HEK293 (cell line): Measurements from ENCODE around the gene PEAR1.

ENCODE experiments used
- BCL11B ChIP-seq: fragments of 450-650 bp; formaldehyde crosslinking; IDR thresholded peaks from 2 replicates; pipeline ENCODE4 v1.5.1; 2016; ENCODE audit warnings: low read depth, missing biosample characterization, missing genetic modification characterization
- EGR2 ChIP-seq: fragments of 450-650 bp; formaldehyde crosslinking; IDR thresholded peaks from 2 replicates; pipeline ENCODE4 v1.5.1; 2016; ENCODE audit warnings: low read depth, missing biosample characterization, missing genetic modification characterization
- ELK4 ChIP-seq: IDR thresholded peaks from 2 replicates; pipeline ENCODE4 v1.6.1; 2011; ENCODE audit warnings: mild to moderate bottlenecking, low read depth, low read length, borderline replicate concordance
- KLF7 ChIP-seq: fragments of 450-650 bp; formaldehyde crosslinking; IDR thresholded peaks from 2 replicates; pipeline ENCODE4 v1.5.1; 2016; ENCODE audit warnings: missing biosample characterization, missing genetic modification characterization, borderline replicate concordance
- ZBTB21 ChIP-seq: fragments of 450-650 bp; formaldehyde crosslinking; IDR thresholded peaks from 2 replicates; pipeline ENCODE4 v1.5.1; 2017; ENCODE audit warnings: missing biosample characterization, missing genetic modification characterization
- ZNF10 ChIP-seq: fragments of 450-650 bp; formaldehyde crosslinking; IDR thresholded peaks from 2 replicates; pipeline ENCODE4 v1.5.1; 2017; ENCODE audit warnings: missing biosample characterization, missing genetic modification characterization
- ZNF140 ChIP-seq: fragments of 450-650 bp; formaldehyde crosslinking; IDR thresholded peaks from 2 replicates; pipeline ENCODE4 v1.5.1; 2016; ENCODE audit warnings: missing biosample characterization, missing genetic modification characterization
- ZNF26 ChIP-seq: fragments of 450-650 bp; formaldehyde crosslinking; IDR thresholded peaks from 2 replicates; pipeline ENCODE4 v1.5.1; 2016; ENCODE audit warnings: missing biosample characterization, missing genetic modification characterization
- ZNF292 ChIP-seq: fragments of 450-650 bp; formaldehyde crosslinking; IDR thresholded peaks from 2 replicates; pipeline ENCODE4 v1.5.1; 2016; ENCODE audit warnings: low read depth, missing biosample characterization, missing genetic modification characterization, borderline replicate concordance
- ZNF366 ChIP-seq: fragments of 450-650 bp; formaldehyde crosslinking; conservative IDR thresholded peaks from 2 replicates; pipeline ENCODE4 v1.5.1; 2016; ENCODE audit warnings: missing biosample characterization, missing genetic modification characterization
- ZNF37A ChIP-seq: fragments of 450-650 bp; IDR thresholded peaks from 2 replicates; pipeline ENCODE4 v1.5.1; 2018; ENCODE audit warnings: missing biosample characterization, missing genetic modification characterization
- ZNF426 ChIP-seq: fragments of 450-650 bp; formaldehyde crosslinking; IDR thresholded peaks from 2 replicates; pipeline ENCODE4 v1.5.1; 2017; ENCODE audit warnings: missing biosample characterization, missing genetic modification characterization, mild to moderate bottlenecking, inconsistent platforms, moderate library complexity
- ZNF433 ChIP-seq: fragments of 450-650 bp; formaldehyde crosslinking; IDR thresholded peaks from 2 replicates; pipeline ENCODE4 v1.5.1; 2016; ENCODE audit warnings: missing biosample characterization, missing genetic modification characterization, low read depth
- ZNF449 ChIP-seq: fragments of 450-650 bp; formaldehyde crosslinking; IDR thresholded peaks from 2 replicates; pipeline ENCODE4 v1.5.1; 2017; ENCODE audit warnings: missing biosample characterization, mild to moderate bottlenecking, missing genetic modification characterization, moderate library complexity
- ZNF488 ChIP-seq: fragments of 450-650 bp; formaldehyde crosslinking; IDR thresholded peaks from 2 replicates; pipeline ENCODE4 v1.5.1; 2016; ENCODE audit warnings: missing biosample characterization, missing genetic modification characterization
- ZNF510 ChIP-seq: fragments of 450-650 bp; formaldehyde crosslinking; IDR thresholded peaks from 2 replicates; pipeline ENCODE4 v1.5.1; 2018; ENCODE audit warnings: mild to moderate bottlenecking, missing genetic modification characterization, missing biosample characterization; ENCODE audit not compliant: insufficient replicate concordance
- ZNF560 ChIP-seq: fragments of 450-650 bp; formaldehyde crosslinking; IDR thresholded peaks from 2 replicates; pipeline ENCODE4 v1.5.1; 2017; ENCODE audit warnings: missing biosample characterization, missing genetic modification characterization, borderline replicate concordance
- ZNF580 ChIP-seq: fragments of 450-650 bp; formaldehyde crosslinking; IDR thresholded peaks from 2 replicates; pipeline ENCODE4 v1.5.1; 2016; ENCODE audit warnings: missing biosample characterization, missing genetic modification characterization
- ZNF626 ChIP-seq: fragments of 450-650 bp; sonication (Bioruptor Pico); formaldehyde crosslinking; IDR thresholded peaks from 2 replicates; pipeline ENCODE4 v1.5.1; 2018; ENCODE audit warnings: missing biosample characterization, missing genetic modification characterization, inconsistent platforms
- ZNF692 ChIP-seq: fragments of 450-650 bp; formaldehyde crosslinking; IDR thresholded peaks from 2 replicates; pipeline ENCODE4 v1.5.1; 2016; ENCODE audit warnings: missing biosample characterization, missing genetic modification characterization
- ZNF768 ChIP-seq: fragments of 450-650 bp; formaldehyde crosslinking; IDR thresholded peaks from 2 replicates; pipeline ENCODE4 v1.5.1; 2018; ENCODE audit warnings: missing biosample characterization, mild to moderate bottlenecking, missing genetic modification characterization
- ZSCAN30 ChIP-seq: fragments of 450-650 bp; IDR thresholded peaks from 2 replicates; pipeline ENCODE4 v1.5.1; 2018; ENCODE audit warnings: missing biosample characterization, mild to moderate bottlenecking, missing genetic modification characterization, moderate library complexity
- TF ChIP-seq, protein P1 (sequence below): sonication (generic); formaldehyde crosslinking; IDR thresholded peaks from 2 replicates; pipeline ENCODE4 v1.8.1; 2022; ENCODE audit warnings: mild to moderate bottlenecking, moderate library complexity, missing genetic modification reagents
- TF ChIP-seq, protein P2 (sequence below): fragments of 450-650 bp; formaldehyde crosslinking; conservative IDR thresholded peaks from 2 replicates; pipeline ENCODE4 v1.5.1; 2016; ENCODE audit warnings: low read depth, missing biosample characterization, missing genetic modification characterization

The PEAR1 gene

GRCh38 chr1:156892190-156893047, 1.1 kb upstream of the PEAR1 start (continued):
- TF ChIP-seq ZNF426 (no peak), ZNF366 (tag by site-specific recombination) (peak; percentile 27; the same call in 1 of the 2 replicates), ZNF488 (no peak), ZNF433 (tag by site-specific recombination) (no peak), BCL11B (peak; percentile 73; the same call in 1 of the 2 replicates), ZNF10 (tag by site-specific recombination) (no peak), KLF7 (no peak; the same call in 1 of the 2 replicates), ZNF292 (no peak), ZNF37A (tag by site-specific recombination) (no peak), ZNF26 (no peak), ZNF510 (tag by site-specific recombination) (no peak), ELK4 (no peak), ZSCAN30 (no peak), ZBTB21 (tag by site-specific recombination) (0 out of 2 replicates have a peak, but pooled peaks have one; percentile 6), ZNF449 (no peak), ZNF768 (tag by site-specific recombination) (no peak), ZNF692 (tag by site-specific recombination) (peak; percentile 47), ZNF560 (no peak), ZNF626 (tag by site-specific recombination) (no peak), ZNF580 (no peak), ZNF140 (no peak), EGR2 (peak; percentile 93)
- TF ChIP-seq, protein P1, sequence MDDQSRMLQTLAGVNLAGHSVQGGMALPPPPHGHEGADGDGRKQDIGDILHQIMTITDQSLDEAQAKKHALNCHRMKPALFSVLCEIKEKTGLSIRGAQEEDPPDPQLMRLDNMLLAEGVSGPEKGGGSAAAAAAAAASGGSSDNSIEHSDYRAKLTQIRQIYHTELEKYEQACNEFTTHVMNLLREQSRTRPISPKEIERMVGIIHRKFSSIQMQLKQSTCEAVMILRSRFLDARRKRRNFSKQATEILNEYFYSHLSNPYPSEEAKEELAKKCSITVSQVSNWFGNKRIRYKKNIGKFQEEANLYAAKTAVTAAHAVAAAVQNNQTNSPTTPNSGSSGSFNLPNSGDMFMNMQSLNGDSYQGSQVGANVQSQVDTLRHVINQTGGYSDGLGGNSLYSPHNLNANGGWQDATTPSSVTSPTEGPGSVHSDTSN (CRISPR knock-in tag): no peak
- TF ChIP-seq, protein P2, sequence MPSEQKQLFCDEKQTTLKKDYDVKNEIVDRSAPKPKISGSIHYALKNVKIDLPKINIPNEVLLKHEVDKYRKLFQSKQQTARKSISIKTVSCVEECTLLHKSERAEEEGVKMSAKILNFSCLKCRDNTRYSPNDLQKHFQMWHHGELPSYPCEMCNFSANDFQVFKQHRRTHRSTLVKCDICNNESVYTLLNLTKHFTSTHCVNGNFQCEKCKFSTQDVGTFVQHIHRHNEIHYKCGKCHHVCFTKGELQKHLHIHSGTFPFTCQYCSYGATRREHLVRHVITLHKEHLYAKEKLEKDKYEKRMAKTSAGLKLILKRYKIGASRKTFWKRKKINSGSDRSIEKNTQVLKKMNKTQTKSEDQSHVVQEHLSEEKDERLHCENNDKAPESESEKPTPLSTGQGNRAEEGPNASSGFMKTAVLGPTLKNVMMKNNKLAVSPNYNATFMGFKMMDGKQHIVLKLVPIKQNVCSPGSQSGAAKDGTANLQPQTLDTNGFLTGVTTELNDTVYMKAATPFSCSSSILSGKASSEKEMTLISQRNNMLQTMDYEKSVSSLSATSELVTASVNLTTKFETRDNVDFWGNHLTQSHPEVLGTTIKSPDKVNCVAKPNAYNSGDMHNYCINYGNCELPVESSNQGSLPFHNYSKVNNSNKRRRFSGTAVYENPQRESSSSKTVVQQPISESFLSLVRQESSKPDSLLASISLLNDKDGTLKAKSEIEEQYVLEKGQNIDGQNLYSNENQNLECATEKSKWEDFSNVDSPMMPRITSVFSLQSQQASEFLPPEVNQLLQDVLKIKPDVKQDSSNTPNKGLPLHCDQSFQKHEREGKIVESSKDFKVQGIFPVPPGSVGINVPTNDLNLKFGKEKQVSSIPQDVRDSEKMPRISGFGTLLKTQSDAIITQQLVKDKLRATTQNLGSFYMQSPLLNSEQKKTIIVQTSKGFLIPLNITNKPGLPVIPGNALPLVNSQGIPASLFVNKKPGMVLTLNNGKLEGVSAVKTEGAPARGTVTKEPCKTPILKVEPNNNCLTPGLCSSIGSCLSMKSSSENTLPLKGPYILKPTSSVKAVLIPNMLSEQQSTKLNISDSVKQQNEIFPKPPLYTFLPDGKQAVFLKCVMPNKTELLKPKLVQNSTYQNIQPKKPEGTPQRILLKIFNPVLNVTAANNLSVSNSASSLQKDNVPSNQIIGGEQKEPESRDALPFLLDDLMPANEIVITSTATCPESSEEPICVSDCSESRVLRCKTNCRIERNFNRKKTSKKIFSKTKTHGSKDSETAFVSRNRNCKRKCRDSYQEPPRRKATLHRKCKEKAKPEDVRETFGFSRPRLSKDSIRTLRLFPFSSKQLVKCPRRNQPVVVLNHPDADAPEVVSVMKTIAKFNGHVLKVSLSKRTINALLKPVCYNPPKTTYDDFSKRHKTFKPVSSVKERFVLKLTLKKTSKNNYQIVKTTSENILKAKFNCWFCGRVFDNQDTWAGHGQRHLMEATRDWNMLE (tag by site-specific recombination): no peak
